HG02840 (cell line): ENCODE data around the gene PLCB4.

ENCODE experiments used
- ATAC-seq: cut with Tn5 transposase; IDR thresholded peaks from one replicate; pipeline ENCODE4 v1.9.1; 2021; ENCODE audit warnings: mild to moderate bottlenecking, moderate library complexity, moderate number of reproducible peaks; ENCODE audit not compliant: unreplicated experiment, low FRiP score

The PLCB4 gene

DNA sequence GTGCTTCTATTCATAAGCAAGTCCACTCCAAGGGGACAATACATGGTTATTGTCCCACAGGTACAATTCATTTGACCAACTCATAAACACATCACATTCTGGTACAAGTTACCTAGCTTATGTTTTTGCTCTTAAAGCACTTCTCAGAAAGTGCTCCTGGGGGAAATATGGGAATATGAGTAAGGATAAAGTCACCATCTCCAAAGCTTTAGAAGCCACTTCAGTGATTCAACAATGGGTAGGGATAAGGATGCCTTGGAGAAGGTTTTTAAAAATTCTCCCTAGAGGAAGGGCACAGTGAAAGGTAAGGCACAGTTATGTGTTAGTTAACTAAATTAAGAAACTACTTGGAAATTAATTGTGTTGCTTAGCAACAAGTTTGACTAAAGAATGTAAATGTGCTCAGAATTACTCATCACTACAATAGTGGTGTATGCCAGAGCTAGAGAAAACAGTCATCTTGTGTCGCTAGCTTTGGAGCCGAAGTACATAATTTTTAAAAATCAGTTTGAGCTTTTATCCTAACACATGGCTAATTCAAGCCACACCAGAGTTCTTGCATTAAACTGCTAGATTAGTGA lies 406.0 kb downstream of the PLCB4 start:
- ATAC-seq, result no peak

DNA sequence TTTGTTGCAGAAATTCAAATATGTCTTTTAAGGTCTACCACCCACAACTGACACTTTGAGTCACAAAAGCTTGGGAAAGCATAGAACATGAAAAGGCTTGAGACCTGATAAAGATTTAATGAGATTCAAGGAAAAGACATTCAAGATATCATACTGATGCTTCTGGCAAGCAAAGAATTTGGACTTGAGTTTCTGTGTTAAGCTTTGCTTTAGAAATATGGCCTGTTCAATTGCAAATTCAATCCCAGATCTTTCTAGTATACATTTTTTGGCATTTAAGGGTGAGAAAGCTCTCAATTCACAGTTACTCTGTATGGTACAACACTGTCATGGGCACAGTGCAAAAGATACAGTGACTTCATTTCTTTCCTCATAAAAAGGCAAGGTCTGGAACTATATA lies 406.6 kb downstream of the PLCB4 start:
- ATAC-seq, result no peak

DNA sequence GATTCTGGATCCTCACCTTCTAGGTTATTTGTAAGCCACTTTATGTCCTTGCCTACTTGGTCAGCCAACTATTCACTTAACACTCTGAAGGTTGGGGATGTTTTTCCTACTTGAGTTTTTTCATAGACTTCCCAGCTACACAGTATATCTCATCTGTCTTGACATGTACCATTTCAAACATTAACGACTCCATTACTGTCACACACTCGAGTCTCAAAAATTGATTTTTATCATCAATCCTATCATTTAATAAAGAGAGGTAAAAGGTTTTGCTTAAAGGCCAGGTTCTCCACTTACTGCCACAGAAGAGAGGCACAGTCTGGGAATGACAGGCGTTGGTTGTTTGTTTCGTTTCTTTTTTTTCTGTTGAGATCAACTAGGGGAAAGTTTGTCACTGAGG lies 407.3 kb downstream of the PLCB4 start:
- ATAC-seq, result no peak

DNA sequence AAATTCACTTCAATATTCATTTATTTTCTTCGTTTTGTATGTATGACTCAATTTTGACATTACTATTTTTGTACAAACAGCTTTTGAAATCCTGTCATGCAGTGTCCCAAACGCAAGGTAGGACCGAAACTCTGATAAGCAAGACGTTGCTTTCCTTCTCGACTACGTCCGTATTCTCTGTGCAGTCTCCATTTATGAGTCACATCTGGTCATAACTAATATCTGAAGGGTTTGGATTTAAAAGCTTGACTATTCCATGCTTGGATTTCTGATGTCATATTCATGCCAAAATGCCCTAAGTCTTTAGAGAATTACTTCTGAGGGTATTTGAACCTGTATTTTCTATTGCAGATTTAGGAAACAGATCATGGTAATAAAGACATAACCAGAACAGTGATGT lies 407.8 kb downstream of the PLCB4 start:
- no peak for ATAC-seq

DNA sequence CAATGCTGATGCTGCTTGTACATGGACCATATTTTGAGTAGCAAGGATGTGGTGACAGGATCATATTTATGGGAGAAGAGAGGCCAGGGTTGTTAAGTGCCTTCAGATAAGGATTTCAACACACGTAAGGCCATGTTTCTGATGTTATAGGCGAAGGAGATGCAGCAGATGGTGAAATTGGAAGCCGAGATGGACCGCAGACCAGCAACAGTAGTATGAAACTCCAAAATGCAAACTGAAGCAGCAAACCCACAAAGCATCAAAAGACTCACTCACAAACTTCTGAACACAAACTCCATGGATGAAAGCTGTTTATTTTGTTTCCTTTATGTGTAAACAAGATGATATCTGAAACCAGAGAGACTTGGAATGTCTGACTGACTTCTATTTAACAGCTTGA lies 409.9 kb downstream of the PLCB4 start:
- no peak for ATAC-seq

DNA sequence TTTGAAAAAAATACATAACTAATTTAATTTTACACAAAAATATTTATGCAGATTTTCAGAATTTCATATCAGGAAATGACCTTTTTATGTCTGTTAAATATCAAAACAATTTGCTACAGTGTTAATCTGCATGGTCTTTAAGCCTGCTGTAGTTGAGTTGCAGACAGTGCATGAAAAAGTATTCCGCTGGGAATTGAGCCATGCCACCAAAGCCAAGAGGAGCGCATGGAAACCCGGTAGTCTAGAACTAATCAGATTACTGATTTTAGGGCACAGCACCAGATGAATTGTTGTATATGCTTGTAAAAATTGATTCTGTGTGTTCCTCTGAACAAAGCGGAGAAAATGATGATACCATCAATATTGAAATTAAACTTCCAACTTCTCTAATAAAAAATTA lies 411.2 kb downstream of the PLCB4 start:
- ATAC-seq, result no peak

DNA sequence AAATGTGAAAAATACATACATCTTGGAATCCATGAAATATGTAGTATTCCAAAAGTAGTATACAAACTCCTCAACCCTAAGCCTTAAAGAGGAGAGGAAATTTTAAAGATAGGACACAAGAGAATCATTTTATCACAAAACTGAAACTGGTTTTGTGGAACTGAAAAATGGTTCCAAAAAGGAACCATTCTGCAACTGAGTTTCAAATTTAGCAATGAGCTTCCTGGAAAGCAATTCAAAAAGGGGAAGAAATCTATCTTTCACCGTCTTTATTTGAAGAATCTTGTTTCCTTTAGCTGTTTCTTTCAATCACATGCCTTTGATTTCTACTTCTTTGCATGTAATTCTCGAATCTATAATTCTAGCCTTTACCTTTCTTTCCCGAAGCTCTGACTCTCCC lies 413.3 kb downstream of the PLCB4 start:
- no peak for ATAC-seq

DNA sequence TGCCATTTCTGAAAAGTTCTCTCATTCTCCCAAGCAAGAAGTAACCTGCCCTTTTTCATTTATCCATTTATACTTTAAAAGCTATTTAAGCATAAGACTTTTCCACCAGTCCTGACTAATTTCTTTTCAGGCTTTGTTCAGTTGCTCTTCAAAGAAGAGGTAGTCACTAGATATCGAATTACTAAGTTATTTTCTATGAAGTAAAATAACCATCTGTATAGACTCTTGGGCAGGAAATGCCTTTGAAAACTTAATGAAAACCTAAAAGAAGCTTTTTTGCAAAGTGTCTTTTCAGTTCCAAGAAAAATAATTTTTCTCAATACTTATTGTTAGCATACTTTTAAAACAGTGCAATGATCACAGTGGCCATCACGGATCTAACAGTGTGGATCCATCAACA lies 414.2 kb downstream of the PLCB4 start:
- ATAC-seq, result no peak

DNA sequence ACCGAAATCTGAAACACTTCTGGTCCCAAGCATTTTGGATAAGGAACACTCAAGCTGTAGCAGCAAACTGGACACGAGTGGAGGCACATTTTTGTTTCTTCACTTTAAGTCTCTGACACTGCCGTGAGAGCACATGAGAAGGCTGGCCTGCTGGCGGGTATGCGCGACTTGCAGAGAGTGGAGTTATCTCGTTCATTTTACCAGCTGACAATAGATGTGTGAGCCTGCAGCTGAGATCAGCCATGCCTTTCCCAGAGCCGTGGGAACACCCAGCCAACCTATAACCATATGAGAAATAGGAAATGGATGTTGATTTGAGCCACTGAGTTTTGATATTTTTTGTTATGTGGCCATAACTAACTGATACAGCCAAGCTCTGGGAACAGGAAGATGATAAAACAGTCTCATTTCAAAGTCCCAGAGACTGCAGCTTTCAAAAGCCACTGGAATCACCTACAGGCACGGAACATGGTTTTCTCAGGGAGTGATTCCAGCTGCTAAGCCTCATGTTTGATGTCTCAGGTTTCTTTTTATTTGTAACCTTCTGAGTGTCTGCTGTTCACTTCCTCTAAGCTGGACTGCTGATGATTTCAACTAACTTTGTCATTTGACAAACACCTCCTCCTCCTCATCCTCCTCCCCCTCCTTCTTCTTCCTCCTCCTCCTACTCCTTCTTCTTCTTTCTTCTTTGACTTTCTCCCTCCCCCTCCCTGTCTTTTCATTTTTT lies 416.9 kb downstream of the PLCB4 start:
- no peak for ATAC-seq

DNA sequence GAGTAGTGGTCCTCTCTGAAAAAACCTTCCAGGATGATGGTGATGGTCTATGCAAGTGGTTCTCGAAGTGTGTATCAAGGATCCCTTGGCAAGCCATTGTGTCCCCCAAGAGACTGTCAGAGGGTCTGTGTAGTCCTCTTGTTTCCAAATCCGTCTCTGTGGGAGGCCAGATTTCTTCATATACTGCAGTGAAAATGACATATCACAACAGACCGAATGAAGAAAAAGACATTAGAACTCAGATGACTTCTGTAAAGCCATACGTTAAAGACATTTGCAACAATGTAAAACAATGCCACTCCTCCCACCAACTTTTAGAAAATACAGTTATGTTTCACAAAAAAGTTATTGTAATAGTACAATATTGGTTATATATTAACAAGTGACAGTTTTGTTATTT lies 418.3 kb downstream of the PLCB4 start:
- no peak for ATAC-seq

DNA sequence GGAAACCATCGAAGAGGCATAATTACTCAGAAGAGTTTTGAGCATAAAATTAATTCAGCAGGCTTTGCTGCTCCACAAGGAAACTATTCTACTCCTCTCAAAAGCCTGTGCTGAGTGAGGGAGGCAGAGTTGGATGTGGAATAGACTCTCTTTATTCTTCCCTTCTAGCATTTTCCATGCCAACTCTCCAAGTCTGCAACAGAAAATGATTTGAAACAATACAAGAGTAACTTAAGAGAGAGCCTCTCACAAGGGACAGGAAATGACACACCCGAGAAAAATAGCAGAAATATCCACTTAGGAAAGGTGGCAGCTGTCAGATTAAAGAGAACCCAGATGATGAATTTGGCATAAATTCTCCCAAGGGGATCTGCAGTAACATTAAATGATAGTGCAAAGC lies 419.2 kb downstream of the PLCB4 start:
- no peak for ATAC-seq

DNA sequence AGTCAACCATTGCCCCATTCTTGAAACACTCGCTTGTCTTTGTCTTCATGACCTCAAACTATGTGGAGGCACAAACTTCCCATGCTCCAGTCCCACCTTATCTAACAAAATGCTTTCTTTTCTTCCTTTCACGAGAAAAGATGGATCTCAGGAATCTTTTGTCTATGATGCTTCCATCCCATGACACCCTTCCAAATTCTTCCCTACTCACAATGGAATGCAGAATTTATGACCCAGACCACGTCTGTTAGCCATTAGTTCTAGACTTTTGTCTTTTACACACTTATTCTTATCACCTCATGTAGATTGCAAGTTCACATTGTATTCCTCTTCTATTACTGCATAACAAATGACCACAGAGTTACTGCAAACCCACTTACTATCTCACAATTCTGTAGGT lies 421.3 kb downstream of the PLCB4 start:
- no peak for ATAC-seq

DNA sequence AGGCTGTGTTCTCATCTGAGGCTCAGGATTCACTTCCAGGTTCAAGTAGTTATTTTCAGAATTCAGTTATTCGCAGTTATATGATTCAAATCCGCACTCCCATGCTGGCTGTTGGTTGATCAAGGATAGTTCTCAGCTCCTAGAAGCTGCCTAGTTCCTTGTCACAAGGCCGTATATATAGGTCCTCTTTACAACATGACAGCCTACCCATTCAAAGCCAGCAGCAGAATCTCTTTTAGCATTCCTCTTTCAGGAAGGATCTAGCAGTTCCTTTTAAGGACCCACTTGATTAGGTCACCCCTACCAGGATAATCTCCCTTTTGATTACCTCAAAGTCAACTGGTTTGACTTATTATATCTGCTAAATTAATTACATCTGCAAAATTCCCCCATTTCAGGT lies 421.7 kb downstream of the PLCB4 start:
- ATAC-seq, result no peak

DNA sequence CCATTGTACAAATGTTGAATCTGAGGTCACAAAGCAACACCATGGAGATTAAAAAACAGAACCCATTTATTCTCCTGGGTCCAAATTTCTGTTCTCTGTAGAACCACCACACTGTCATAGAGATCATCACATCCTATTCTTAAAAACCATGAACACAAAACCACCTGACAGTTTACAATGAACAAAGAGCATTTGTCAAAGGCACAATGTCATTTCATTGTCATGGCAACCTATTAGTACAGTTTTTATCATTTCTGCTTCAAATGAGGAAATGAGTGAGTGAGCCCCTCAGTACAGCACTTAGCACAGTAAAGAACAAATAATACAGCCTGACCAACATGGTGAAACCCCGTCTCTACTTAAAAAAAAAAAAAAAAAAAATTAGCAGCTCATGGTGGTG lies 422.4 kb downstream of the PLCB4 start:
- no peak for ATAC-seq

DNA sequence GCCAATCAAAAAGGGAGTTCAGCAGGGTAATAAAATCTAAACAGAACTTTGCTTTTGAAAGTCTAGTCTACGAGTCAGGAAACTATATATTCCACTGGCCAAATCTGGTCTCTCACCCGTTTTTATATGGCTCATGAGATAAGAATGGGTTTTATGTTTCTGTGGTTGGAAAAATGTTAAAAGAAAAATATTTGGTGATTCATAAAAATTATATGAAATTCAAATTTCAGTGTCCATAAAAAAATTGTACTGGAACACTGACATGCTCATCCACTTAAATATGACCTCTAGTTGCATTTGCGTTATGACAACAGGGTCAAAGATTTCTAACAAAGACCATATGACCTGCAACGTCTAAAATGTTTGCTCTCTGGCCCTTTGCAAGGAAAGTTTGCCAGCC lies 423.2 kb downstream of the PLCB4 start:
- no peak for ATAC-seq

DNA sequence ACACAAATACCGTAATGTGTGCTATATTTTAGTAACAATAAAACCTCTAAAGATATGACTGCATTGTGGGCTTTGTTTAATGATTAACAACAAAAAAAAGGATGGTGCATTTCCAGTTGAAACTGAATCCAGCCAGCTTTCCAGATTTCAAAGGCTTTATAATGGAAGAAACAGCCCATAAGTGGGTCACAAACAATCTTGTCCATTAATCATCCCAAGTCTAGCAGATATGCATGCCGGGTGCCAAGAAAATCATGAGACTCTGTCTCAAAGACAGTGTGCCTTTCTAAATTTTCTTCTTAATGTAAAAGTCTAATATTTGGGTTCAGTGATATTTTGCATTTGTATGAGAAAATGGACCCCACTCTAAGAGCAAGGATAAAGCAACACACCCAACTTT lies 424.9 kb downstream of the PLCB4 start:
- ATAC-seq, result no peak

DNA sequence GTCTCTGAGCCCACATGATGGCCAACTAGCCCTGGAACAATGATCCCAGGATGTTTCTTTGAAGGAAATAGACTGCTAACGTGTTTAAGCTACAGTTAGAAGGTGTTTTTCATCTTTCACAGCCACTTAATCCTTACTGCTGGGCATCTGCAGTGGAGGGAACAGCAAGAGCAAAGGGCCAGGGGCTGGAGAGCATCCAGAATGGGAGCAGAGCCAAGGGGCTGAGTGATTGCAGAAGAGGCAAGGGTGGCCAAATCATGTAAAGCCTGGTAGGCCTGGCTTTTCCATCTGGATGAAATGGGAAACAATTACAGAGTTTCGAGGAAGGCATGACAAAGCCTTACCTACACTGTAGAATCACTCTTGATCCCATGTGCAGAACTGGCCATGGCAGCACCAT lies 426.8 kb downstream of the PLCB4 start:
- ATAC-seq, result no peak

DNA sequence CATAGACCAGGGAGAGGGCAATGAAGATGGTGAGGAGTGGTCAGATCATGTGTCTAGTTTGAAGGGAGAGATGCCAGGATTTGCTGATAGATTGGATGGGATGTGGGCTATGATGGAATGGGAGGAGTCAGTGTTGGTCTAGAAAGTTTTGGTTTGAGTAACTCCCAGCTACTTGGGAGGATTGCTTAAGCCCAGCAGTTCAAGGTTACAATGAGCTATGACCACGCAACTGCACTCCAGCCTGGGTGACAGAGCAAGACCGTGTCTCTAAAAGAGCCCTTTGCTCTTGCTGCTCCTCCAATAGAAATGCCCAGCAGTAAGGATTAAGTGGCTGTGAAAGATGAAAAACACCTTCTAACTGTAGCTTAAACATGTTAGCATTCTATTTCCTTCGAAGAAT lies 427.3 kb downstream of the PLCB4 start:
- no peak for ATAC-seq

DNA sequence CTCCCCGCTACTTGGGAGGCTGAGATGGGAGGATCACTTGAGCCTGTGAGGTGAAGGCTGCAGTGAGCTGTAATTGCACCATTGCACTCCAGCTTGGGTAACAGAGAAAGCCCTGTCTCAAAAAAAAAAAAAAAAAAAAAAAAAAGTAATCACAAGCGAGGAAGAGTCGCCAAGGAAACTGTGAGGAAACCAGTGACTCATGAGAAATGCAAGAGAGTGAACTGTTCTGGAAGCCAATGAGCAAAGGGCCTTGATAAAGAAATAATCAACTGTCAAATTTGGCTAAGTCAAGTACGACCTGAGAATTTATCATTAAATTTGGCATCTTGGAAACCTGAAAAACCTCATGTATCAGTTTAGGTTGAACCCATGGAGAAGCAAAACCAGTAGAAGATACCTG lies 429.4 kb downstream of the PLCB4 start:
- no peak for ATAC-seq

DNA sequence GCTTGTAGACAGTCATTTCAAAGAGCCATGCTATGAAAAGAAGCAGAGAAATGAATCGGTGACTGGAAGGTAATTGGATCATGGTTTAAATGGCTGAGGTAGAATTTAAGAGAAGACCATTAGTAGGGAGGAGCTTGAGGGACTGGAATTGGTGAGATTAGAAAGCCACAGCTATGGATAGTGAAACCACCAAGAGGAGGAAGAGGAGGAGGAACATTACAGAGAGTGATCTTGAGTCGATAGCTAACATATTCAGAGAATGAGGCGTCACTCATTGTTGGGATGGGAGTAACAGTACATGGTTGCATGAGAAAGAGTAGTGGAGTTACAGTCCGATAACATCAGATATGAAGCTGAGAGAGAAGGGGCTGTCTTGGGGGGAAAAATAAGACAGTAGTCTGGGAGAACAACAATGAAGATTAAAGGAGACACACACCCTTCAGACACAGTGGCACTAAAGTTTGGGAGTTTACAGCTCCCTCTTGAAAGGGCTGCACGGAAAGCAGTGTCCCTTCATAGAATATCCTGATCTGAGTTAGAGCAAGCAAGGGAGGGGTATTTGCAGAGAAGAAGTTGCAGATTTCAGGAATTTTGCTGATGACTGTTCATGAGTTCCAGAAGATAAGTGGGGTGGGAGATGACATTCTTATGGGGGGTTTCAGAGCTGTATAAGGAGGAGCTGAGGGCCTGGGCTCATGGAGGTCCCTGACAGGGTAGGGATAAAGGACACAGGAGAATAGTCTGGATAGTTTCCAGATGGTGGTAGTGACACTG lies 430.4 kb downstream of the PLCB4 start:
- ATAC-seq, result no peak

DNA sequence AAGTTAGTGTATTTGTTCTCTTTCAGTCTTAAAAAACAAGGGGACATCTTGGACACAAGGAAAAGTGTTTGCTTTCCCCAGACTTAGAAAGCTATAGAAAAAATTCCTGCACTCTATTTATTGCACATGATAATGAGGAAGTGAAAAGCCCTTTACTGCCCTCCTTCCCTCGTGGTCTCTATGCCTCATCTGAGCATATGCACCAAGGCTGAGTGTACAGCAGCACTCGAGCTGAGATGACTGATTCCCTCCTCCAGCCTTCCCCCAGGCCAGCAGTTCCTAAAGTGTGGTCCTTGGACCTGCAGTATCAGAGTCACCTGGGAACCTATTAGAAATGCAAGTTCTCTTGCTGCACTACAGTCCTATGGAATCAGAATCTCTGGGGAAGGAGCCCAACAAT lies 431.2 kb downstream of the PLCB4 start:
- no peak for ATAC-seq

DNA sequence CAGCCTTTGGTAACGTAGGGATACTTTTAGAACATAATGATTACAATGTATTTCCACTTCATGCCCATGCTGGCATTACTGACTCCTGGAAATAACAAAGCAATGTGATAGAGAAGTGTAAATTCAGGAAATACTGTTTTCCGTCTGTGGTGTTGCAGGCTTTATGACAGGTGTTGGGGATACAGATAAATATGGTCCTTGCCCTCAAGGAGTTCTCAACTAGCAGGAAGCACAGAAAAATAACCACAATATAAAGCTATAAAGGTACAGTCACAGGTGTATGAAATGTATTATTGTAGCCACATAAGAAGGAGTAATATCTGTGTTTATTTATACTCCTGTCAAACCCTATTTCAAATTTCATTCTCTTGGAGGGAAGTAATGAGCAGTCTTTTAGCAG lies 432.6 kb downstream of the PLCB4 start:
- no peak for ATAC-seq
